Measurements from ENCODE around the gene SFTPA1. TPM values are rescaled to one million over a fixed set of nuclear protein-coding genes. Genes with fewer than 3 reads are reported as not detected.
"Not testable (repeated sequence)": the region's sequence is repeated elsewhere in the genome, so short reads cannot be mapped to it uniquely, and the experiment has no call there.

SFTPA1 gene
- total RNA-seq, 1 donor from 2014 or later = not detected

- H3K27ac Mint-ChIP-seq (ENCODE audit: unreplicated experiment) = no peak overlapping the region
- H3K27me3 Mint-ChIP-seq (ENCODE audit: unreplicated experiment) = peaks cover 3% of the 10 kb centered on the region
- no peak overlapping the region for H3K4me3 Mint-ChIP-seq (ENCODE audit: unreplicated experiment)
- peaks cover 6% of the 10 kb centered on the region for H3K36me3 Mint-ChIP-seq (ENCODE audit: unreplicated experiment)
- no peaks in the 10 kb centered on the region for H3K4me1 Mint-ChIP-seq (ENCODE audit: low read depth, unreplicated experiment)
- peaks cover 2% of the 10 kb centered on the region for H3K9me3 Mint-ChIP-seq (ENCODE audit: unreplicated experiment)
- no peak for DNase-seq
- TF ChIP-seq CTCF (IDR thresholded peaks at IDR 0.05; ENCODE audit: partially characterized antibody, unreplicated experiment) = no peak
Measured at GRCh38 chr10:79579361-79579760, 31.4 kb upstream of the SFTPA1 start.

GRCh38 chr10:79581044-79581443 is 29.7 kb upstream of the SFTPA1 start:
- Mint-ChIP-seq H3K4me3 (ENCODE audit: unreplicated experiment) (no peak overlapping the region), H3K27me3 (ENCODE audit: unreplicated experiment) (peaks cover 3% of the 10 kb centered on the region), H3K4me1 (ENCODE audit: low read depth, unreplicated experiment) (peaks cover 5% of the 10 kb centered on the region), H3K27ac (ENCODE audit: unreplicated experiment) (no peak overlapping the region), H3K36me3 (ENCODE audit: unreplicated experiment) (peaks cover 6% of the 10 kb centered on the region), H3K9me3 (ENCODE audit: unreplicated experiment) (peaks cover 2% of the 10 kb centered on the region)
- TF ChIP-seq CTCF (IDR thresholded peaks at IDR 0.05; ENCODE audit: partially characterized antibody, unreplicated experiment) = no peak
- DNase-seq = no peak

DNA sequence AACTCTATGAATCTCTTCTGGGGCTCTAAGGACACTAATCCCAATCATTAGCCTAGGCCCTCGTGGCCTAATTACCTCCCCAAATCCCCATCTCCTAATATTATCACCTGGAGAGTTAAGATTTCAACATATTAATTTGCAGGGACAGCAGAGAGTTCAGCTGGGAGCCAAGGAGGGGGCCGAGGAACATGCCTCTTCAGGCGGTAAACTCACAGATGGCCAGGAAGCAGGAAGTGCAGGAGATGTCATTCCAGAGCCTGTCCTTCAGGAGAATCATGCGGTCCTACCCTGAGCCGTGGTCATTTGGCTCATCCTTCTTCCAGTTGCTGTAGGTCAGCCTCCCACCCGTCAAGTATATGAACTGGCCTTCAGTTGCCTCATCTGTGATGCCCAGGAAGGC is 28.6 kb upstream of the SFTPA1 start:
- no peak overlapping the region for H3K27ac Mint-ChIP-seq (ENCODE audit: unreplicated experiment)
- no peak for TF ChIP-seq CTCF (IDR thresholded peaks at IDR 0.05; ENCODE audit: partially characterized antibody, unreplicated experiment)
- no peak overlapping the region for H3K4me3 Mint-ChIP-seq (ENCODE audit: unreplicated experiment)
- H3K9me3 Mint-ChIP-seq (ENCODE audit: unreplicated experiment) = peaks cover 2% of the 10 kb centered on the region
- no peak for DNase-seq
- peaks cover 5% of the 10 kb centered on the region for H3K4me1 Mint-ChIP-seq (ENCODE audit: low read depth, unreplicated experiment)
- H3K36me3 Mint-ChIP-seq (ENCODE audit: unreplicated experiment) = peaks cover 6% of the 10 kb centered on the region
- peaks cover 3% of the 10 kb centered on the region for H3K27me3 Mint-ChIP-seq (ENCODE audit: unreplicated experiment)

- H3K4me1 Mint-ChIP-seq (ENCODE audit: low read depth, unreplicated experiment); H3K27me3 Mint-ChIP-seq (ENCODE audit: unreplicated experiment); H3K4me3 Mint-ChIP-seq (ENCODE audit: unreplicated experiment); H3K36me3 Mint-ChIP-seq (ENCODE audit: unreplicated experiment); H3K27ac Mint-ChIP-seq (ENCODE audit: unreplicated experiment); H3K9me3 Mint-ChIP-seq (ENCODE audit: unreplicated experiment); DNase-seq: not testable (repeated sequence)
Measured at GRCh38 chr10:79582954-79583353, 27.8 kb upstream of the SFTPA1 start.

DNA sequence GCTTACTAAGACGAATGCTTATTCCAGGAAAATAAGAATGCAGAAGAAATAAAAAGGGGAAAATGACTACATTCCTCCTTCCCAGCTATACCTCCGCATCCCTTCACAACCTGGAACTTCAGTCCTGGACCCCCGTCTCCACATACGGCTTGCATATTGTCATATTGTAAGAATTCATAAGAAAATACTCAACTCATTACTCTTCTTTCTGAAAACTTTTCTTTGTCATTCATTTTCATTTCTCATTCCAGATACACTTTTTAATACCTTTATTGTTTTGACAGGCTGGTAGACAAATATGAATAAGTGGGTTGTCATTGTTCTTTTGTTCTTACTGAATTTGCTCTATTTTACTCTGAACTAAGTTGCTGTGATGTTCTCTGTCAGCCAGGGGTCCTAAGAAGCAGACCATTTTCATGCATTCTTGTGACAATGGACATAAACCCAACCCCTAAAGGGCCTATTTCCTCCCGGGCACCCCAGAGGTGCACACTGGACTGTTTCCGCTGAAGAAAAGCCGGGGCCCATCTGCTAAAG is 27.2 kb upstream of the SFTPA1 start:
- no peak overlapping the region for H3K27ac Mint-ChIP-seq (ENCODE audit: unreplicated experiment)
- TF ChIP-seq CTCF (IDR thresholded peaks at IDR 0.05; ENCODE audit: partially characterized antibody, unreplicated experiment) = no peak
- no peak overlapping the region for H3K4me3 Mint-ChIP-seq (ENCODE audit: unreplicated experiment)
- peaks cover 5% of the 10 kb centered on the region for H3K4me1 Mint-ChIP-seq (ENCODE audit: low read depth, unreplicated experiment)
- no peak for DNase-seq
- H3K9me3 Mint-ChIP-seq (ENCODE audit: unreplicated experiment) = peaks cover 2% of the 10 kb centered on the region
- peaks cover 6% of the 10 kb centered on the region for H3K36me3 Mint-ChIP-seq (ENCODE audit: unreplicated experiment)
- H3K27me3 Mint-ChIP-seq (ENCODE audit: unreplicated experiment) = peaks cover 3% of the 10 kb centered on the region

Data from glutamatergic neuron (in vitro differentiated cells).